Measurements from ENCODE around the gene LRG1.
"Not testable (repeated sequence)": the region's sequence is repeated elsewhere in the genome, so short reads cannot be mapped to it uniquely, and the experiment has no call there.

The LRG1 gene

GRCh38 chr19:4553092-4553695, 13.4 kb upstream of the LRG1 start:
- in situ Hi-C loops (cut with MboI; ENCODE audit: low sequenced_read_pairs) = no loop called here

- in situ Hi-C loops (cut with MboI; ENCODE audit: low sequenced_read_pairs) = no loop called here
These were observed 12.6 kb upstream of the LRG1 start for GRCh38 chr19:4552525-4552819.

GRCh38 chr19:4550479-4551050, 10.7 kb upstream of the LRG1 start:
- in situ Hi-C loops (cut with MboI; ENCODE audit: low sequenced_read_pairs) = no loop called here

- in situ Hi-C loops (cut with MboI; ENCODE audit: low sequenced_read_pairs) = no loop called here
These were observed 10.2 kb upstream of the LRG1 start for GRCh38 chr19:4550018-4550417.

- in situ Hi-C loops (cut with MboI; ENCODE audit: low sequenced_read_pairs) = no loop called here
These were observed 8.4 kb upstream of the LRG1 start for GRCh38 chr19:4548238-4548584.

GRCh38 chr19:4547303-4548237, 7.7 kb upstream of the LRG1 start:
- in situ Hi-C loops (cut with MboI; ENCODE audit: low sequenced_read_pairs) = no loop called here

GRCh38 chr19:4543842-4544647, 4.2 kb upstream of the LRG1 start:
- in situ Hi-C loops (cut with MboI; ENCODE audit: low sequenced_read_pairs) = no loop called here

GRCh38 chr19:4542896-4543841, 3.3 kb upstream of the LRG1 start:
- in situ Hi-C loops (cut with MboI; ENCODE audit: low sequenced_read_pairs) = no loop called here

GRCh38 chr19:4541806-4542145, 1.9 kb upstream of the LRG1 start:
- in situ Hi-C loops (cut with MboI; ENCODE audit: low sequenced_read_pairs) = not testable (repeated sequence)

GRCh38 chr19:4541114-4541805, 1.4 kb upstream of the LRG1 start:
- in situ Hi-C loops (cut with MboI; ENCODE audit: low sequenced_read_pairs) = no loop called here

- in situ Hi-C loops (cut with MboI; ENCODE audit: low sequenced_read_pairs) = no loop called here
These were observed 605 bp downstream of the LRG1 start for GRCh38 chr19:4539169-4539692.

- in situ Hi-C loops (cut with MboI; ENCODE audit: low sequenced_read_pairs) = no loop called here
These were observed 1.3 kb downstream of the LRG1 start for GRCh38 chr19:4538601-4538954.

GRCh38 chr19:4537953-4538600, 1.8 kb downstream of the LRG1 start:
- in situ Hi-C loops (cut with MboI; ENCODE audit: low sequenced_read_pairs) = no loop called here

GRCh38 chr19:4536798-4537197, 3.0 kb downstream of the LRG1 start:
- in situ Hi-C loops (cut with MboI; ENCODE audit: low sequenced_read_pairs) = no loop called here

- in situ Hi-C loops (cut with MboI; ENCODE audit: low sequenced_read_pairs) = no loop called here
These were observed 4.8 kb downstream of the LRG1 start, which contains the start of gene PLIN5 for GRCh38 chr19:4534836-4535658. TSS of gene PLIN5 (minus strand) at chr19:4535224. CDS start at chr19:4534074, 1,150 bp downstream.

GRCh38 chr19:4533835-4534424, 5.9 kb downstream of the LRG1 start:
- in situ Hi-C loops (cut with MboI; ENCODE audit: low sequenced_read_pairs) = no loop called here

GRCh38 chr19:4533334-4533733, 6.5 kb downstream of the LRG1 start:
- in situ Hi-C loops (cut with MboI; ENCODE audit: low sequenced_read_pairs) = no loop called here
